HepG2 (cell line): ENCODE measurements around the gene HSD3B7. TPM values are rescaled to one million over a fixed set of nuclear protein-coding genes. Genes with fewer than 3 reads are reported as not detected.

Experiments
- AHDC1 ChIP-seq: sonication (generic); formaldehyde crosslinking; IDR thresholded peaks from 2 replicates; pipeline ENCODE4 v1.5.1; 2020; ENCODE audit warnings: mild to moderate bottlenecking, missing genetic modification reagents, borderline replicate concordance
- CEBPZ ChIP-seq: IDR thresholded peaks from 2 replicates; pipeline ENCODE4 v1.6.1; 2012; ENCODE audit warnings: low read length, improper control_type of control experiment
- GABPA ChIP-seq, 2 experiments: IDR thresholded peaks; 2 replicates each; pipeline ENCODE4 v1.6.1; 2011 to 2016; ENCODE audit warnings: low read depth in 2 of 2, low read length in 1 of 2, missing biosample characterization in 1 of 2, missing genetic modification characterization in 1 of 2
- IRX3 ChIP-seq: sonication (generic); formaldehyde crosslinking; IDR thresholded peaks from 2 replicates; pipeline ENCODE4 v1.8.1; 2023; ENCODE audit warnings: mild to moderate bottlenecking, low read depth, missing genetic modification reagents, borderline replicate concordance
- MATR3 ChIP-seq: sonication (generic); formaldehyde crosslinking; IDR thresholded peaks from 2 replicates; pipeline ENCODE4 v1.4.0; 2020; ENCODE audit warnings: missing genetic modification reagents
- RFX1 ChIP-seq: fragments of 450-650 bp; IDR thresholded peaks from 2 replicates; pipeline ENCODE4 v1.6.1; 2017
- ZBTB10 ChIP-seq: sonication (generic); formaldehyde crosslinking; IDR thresholded peaks from 2 replicates; pipeline ENCODE4 v1.4.0; 2020; ENCODE audit warnings: missing genetic modification reagents, borderline replicate concordance
- ZNF281 ChIP-seq: sonication (generic); formaldehyde crosslinking; IDR thresholded peaks from 2 replicates; pipeline ENCODE4 v1.4.0; 2020; ENCODE audit warnings: missing genetic modification reagents, borderline replicate concordance
- ZNF350 ChIP-seq: sonication (generic); formaldehyde crosslinking; IDR thresholded peaks from 2 replicates; pipeline ENCODE4 v1.4.0; 2020; ENCODE audit warnings: mild to moderate bottlenecking, low read depth, missing genetic modification reagents, borderline replicate concordance
- ZNF768 ChIP-seq: sonication (generic); formaldehyde crosslinking; IDR thresholded peaks from 2 replicates; pipeline ENCODE4 v1.4.0; 2020; ENCODE audit warnings: missing genetic modification reagents
- polyA plus RNA-seq, 8 experiments: library from polyadenylated mRNA; depleted of rRNA in 3 of 8; stranded (reverse) in 7 of 8; unstranded in 1 of 8; fragments of >200 nt; fragmentation: Illumina TruSeq in 4 of 8; extraction: Trizol in 4 of 8; gene quantifications; 2 replicates each; pipeline versions ENCODE4 v1.2.1 to v1.2.3, GENCODE V29; 2011 to 2016; ENCODE audit warnings: low read depth in 4 of 8, missing spikeins in 1 of 8, mixed read lengths in 1 of 8; ENCODE audit not compliant: insufficient read depth in 1 of 8
- total RNA-seq, 5 experiments: library from RNA; depleted of rRNA; stranded (reverse); fragments of >200 nt; fragmentation: Illumina TruSeq; extraction: Trizol; gene quantifications; 2 replicates each; pipeline ENCODE4 v1.2.3, GENCODE V29; 2016; ENCODE audit warnings: low read depth in 1 of 5

HSD3B7 gene
- total and polyA plus RNA-seq, 2 of the 13 experiments (the other 11 are each of a cell fraction or from before 2014, with no cell fraction given) = 32.9 to 69.7 TPM

GRCh38 chr16:30956601-30957455 is 28.2 kb upstream of the HSD3B7 start (continued):
- TF ChIP-seq ZBTB10 (CRISPR knock-in tag) = peak; percentile 66; the same call in 1 of the 2 replicates
- TF ChIP-seq MATR3 (CRISPR knock-in tag) = no peak
- TF ChIP-seq ZNF281 (CRISPR knock-in tag) = no peak; the same call in 1 of the 2 replicates
- no peak; the same call in 1 of the 2 replicates for TF ChIP-seq AHDC1
- TF ChIP-seq GABPA (IDR thresholded peaks at IDR 0.05; ENCODE audit: low read depth, low read length) = no peak
- no peak for TF ChIP-seq GABPA (CRISPR knock-in tag; IDR thresholded peaks at IDR 0.05; ENCODE audit: low read depth)
- TF ChIP-seq IRX3 (CRISPR knock-in tag) = no peak
- no peak for TF ChIP-seq CEBPZ
- TF ChIP-seq ZNF350 (CRISPR knock-in tag) = peak; percentile 67; the same call in 1 of the 2 replicates
- no peak for TF ChIP-seq RFX1
- no peak for TF ChIP-seq ZNF768
